Measurements from ENCODE around the gene NEUROD1.

NEUROD1 gene

DNA sequence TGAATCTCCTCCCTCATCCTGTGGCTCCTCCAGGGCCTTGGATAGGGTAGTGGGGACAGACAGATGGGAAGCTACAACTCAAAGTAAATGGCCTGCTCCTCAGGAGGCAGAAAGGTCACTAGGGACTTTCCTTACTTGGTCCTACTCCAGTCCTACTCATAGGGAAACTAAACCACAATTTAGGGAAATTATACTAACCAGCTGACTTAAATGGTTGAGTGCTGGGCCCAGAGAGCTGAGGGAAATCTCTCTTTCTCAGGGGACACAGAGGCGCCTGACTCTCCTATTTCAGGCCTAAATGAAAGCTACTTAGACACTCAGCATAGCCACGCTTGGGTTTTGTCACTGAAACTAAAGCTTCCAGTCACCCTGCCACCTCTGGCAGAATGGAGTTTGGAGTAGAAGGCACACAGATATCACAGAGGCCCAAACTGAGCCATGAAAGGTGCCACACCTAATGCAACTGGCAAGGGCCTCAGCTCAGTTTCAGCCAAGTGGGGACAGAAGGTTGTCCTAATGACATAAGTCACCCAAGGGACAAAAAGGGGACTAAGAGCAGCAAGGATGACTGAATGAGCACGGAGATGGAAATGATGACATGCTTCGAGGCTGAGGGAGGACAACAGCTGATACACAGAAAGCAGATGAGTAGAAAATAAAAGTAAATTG is 47.5 kb downstream of the NEUROD1 start:
- no peak for DNase-seq

DNA sequence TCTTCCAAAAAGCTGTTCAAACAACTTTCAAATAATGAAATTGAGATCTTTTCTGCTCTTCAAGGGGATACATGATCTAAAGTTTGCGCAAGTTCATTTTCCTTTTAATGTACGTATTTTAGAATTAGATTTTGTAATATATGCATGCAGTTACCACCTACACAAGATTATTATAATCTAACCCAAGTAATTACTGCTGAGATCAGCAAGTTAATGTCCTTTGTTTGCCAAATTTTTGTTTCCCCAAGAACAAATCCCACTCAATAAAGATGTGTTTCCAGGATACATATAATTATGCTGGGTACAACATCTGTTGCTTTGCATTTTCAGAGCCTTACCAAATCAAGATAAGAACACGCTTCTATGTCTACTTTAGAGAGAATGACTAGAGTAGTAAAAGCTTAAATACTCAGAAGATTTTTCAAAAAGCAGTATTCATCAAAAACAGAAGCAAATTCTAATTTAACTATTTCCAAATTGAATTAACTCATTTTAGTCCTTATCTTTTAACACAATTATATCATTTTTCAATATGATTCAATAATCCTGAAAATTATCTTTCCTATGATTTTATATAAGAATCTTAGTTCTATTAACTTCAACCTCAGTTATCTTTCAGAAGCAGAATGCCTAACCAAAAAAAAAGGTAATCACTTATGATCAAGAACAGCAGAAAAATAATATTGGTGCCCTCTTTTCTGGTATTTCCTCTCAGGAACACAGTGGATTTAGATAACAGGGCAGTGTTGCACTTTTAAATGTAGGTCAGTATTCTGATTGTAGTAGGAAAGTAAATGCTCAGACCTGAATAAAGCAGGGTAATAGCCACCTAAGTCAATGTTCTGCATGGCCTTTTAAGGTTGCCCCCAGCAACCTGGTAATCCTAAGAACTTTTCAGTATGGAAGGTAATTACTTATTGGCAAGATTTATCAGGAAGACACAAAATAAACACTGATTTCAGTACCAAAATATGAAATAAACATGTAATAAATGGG is 51.4 kb downstream of the NEUROD1 start:
- DNase-seq = no peak

GRCh38 chr2:181627545-181627944 is 52.8 kb downstream of the NEUROD1 start:
- DNase-seq = no peak

DNA sequence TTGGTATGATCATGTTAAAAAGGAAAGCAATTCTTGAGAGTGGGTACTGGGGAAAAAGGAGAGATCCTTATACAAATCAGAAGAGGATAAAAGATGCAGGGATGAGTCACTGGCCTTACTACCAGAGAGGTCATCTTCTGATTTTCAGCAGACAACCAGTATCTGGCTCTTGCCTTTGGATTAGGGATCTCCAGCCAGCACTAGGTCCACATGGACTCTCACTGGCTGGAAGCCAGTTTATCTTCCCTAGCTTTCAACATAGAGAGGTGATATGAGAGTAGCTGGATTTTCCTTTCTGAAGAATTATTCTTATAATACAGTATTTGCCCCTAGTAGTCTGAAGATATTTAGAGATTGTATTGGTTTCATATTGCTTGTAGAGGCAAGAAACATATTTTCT is 53.6 kb downstream of the NEUROD1 start:
- no peak for DNase-seq

Measured in activated effector memory CD4-positive, alpha-beta T cell treated with Interleukin-2 at 50 U/mL for 16 hours (primary cell).